ENCODE data around the gene FAM98C.

FAM98C gene

DNA sequence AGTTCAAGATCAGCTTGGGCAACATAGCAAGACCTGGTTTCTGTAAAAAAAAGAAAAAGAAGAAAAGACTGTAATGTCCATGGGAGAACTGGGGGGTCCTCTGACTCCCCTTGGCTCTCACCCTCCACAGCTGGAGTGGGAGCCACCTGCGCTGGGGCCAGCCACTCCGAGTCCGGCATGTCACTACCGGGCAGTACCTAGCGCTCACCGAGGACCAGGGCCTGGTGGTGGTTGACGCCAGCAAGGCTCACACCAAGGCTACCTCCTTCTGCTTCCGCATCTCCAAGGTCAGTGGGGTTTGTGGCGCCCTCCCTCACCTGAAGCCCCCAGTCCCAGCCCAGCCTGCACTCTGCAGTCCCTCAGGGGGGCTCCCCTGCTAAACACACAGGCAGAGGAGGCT lies 45.3 kb downstream of the FAM98C start:
- Histone ChIP-seq H3K4me1 (ENCODE audit: control insufficient read depth in 1 of 2, insufficient read depth in 1 of 2, low read depth in 1 of 2, low read length in 1 of 2) (no peaks in the 10 kb centered on the region), H3K36me3 (no peaks in the 10 kb centered on the region), H3K27me3 (peaks cover 6% of the 10 kb centered on the region), H3K27ac (no peak overlapping the region), H3K4me3 (ENCODE audit: low read depth in 1 of 2, low read length in 1 of 2) (no peak overlapping the region), H3K9me3 (no peaks in the 10 kb centered on the region)
- TF ChIP-seq, protein P1, sequence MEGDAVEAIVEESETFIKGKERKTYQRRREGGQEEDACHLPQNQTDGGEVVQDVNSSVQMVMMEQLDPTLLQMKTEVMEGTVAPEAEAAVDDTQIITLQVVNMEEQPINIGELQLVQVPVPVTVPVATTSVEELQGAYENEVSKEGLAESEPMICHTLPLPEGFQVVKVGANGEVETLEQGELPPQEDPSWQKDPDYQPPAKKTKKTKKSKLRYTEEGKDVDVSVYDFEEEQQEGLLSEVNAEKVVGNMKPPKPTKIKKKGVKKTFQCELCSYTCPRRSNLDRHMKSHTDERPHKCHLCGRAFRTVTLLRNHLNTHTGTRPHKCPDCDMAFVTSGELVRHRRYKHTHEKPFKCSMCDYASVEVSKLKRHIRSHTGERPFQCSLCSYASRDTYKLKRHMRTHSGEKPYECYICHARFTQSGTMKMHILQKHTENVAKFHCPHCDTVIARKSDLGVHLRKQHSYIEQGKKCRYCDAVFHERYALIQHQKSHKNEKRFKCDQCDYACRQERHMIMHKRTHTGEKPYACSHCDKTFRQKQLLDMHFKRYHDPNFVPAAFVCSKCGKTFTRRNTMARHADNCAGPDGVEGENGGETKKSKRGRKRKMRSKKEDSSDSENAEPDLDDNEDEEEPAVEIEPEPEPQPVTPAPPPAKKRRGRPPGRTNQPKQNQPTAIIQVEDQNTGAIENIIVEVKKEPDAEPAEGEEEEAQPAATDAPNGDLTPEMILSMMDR (IDR thresholded peaks at IDR 0.05) = no peak

DNA sequence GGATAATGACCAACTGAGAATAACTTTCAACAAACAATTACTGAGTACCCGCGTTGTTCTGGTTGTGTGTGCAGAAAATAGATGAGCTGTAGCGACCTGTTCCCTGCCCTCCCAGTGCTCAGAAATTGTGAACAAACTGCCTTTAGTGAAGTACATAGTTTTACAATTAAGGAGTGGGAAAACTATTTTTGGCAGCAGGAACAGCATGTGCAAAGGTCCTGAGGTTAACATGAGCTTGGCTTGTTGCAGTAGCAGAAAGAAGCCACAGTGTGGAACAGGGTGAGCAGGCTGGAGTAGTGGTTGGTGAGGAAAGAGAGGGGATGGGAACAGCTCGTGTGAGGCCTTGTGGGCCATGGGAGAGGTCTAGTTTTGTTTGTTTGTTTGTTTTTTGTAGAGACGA lies 46.6 kb downstream of the FAM98C start:
- Histone ChIP-seq H3K36me3 (no peaks in the 10 kb centered on the region), H3K27me3 (peaks cover 6% of the 10 kb centered on the region), H3K27ac (no peak overlapping the region), H3K4me3 (ENCODE audit: low read depth in 1 of 2, low read length in 1 of 2) (no peak overlapping the region), H3K9me3 (no peaks in the 10 kb centered on the region), H3K4me1 (ENCODE audit: control insufficient read depth in 1 of 2, insufficient read depth in 1 of 2, low read depth in 1 of 2, low read length in 1 of 2) (no peaks in the 10 kb centered on the region)
- TF ChIP-seq, protein P1 (IDR thresholded peaks at IDR 0.05) = no peak

DNA sequence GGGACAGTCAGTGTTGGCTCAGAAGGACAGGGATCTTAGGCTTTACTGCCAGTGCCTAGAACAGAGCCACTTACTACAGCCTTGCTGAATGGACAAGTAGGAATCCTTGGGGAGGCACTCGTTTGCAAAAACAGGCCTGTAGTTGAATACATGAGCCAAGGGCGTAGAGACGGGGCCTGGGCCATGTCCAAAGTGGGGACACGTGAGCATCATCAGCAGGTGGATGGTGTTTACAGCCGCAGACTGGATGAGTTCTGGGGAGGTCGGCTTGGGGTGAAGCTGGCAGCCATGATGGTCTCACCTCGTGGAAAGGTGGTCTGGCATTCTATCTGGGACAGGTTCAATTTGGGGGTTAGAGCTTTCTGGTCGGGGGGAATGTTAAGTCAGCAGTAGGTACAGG lies 48.1 kb downstream of the FAM98C start:
- Histone ChIP-seq H3K4me1 (ENCODE audit: control insufficient read depth in 1 of 2, insufficient read depth in 1 of 2, low read depth in 1 of 2, low read length in 1 of 2) (no peaks in the 10 kb centered on the region), H3K27me3 (peaks cover 6% of the 10 kb centered on the region), H3K27ac (no peak overlapping the region), H3K36me3 (no peaks in the 10 kb centered on the region), H3K4me3 (ENCODE audit: low read depth in 1 of 2, low read length in 1 of 2) (no peak overlapping the region), H3K9me3 (no peaks in the 10 kb centered on the region)
- TF ChIP-seq, protein P1 (IDR thresholded peaks at IDR 0.05) = no peak

DNA sequence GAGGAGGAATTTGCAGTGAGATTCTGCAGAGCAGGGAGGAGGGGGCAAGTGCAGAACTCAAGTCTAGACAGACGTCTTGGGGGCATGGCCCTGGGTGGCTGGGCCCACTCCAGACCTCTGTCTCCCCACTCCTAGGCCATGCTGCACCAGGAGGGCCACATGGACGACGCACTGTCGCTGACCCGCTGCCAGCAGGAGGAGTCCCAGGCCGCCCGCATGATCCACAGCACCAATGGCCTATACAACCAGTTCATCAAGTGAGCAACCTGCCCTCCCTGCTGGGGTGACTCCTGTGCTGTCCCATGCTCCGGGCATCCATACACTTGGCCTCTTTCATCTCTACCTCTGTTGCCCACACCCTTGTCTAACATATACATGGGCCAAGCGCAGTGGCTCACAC lies 48.7 kb downstream of the FAM98C start:
- TF ChIP-seq, protein P1 (IDR thresholded peaks at IDR 0.05) = no peak
- no peaks in the 10 kb centered on the region for H3K36me3 ChIP-seq
- H3K27ac ChIP-seq = no peak overlapping the region
- H3K4me1 ChIP-seq (ENCODE audit: control insufficient read depth in 1 of 2, insufficient read depth in 1 of 2, low read depth in 1 of 2, low read length in 1 of 2) = no peaks in the 10 kb centered on the region
- H3K9me3 ChIP-seq = no peaks in the 10 kb centered on the region
- peaks cover 6% of the 10 kb centered on the region for H3K27me3 ChIP-seq
- no peak overlapping the region for H3K4me3 ChIP-seq (ENCODE audit: low read depth in 1 of 2, low read length in 1 of 2)

DNA sequence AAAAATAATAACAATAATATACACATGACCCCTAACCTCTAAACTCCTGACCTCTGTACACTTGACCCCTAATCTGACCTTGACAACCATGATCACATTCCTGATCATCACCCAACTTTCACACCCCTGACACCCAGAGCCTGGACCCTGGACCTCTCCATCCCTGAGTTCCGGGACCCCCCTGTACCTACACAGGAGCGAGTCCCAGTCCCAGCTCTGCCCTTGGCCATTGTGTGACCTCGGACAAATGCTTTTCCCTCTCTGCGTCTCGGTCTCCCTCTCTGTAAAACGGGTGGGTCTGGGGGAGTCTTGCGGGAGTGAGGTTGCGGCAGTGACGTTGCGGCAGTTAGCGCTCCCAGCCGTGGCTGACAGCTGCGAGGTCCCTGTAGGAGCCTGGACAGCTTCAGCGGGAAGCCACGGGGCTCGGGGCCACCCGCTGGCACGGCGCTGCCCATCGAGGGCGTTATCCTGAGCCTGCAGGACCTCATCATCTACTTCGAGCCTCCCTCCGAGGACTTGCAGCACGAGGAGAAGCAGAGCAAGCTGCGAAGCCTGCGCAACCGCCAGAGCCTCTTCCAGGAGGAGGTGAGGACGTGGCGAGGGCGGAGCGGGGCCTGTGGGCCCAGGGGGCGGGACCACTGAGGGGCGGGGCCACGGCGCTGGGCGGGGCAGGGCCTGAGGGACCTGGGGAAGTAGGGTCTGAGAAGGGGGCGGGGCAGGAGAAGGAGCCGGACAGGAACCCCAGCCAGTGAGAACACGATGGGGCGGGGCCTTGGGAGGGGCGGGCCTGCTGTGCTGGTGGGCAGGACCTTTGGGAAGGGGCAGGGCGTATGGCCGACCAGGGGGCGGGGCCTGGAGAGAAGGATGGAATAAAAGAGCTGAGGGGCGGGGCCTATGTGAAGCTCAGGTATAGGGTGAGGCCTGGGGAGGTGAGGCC lies 49.8 kb downstream of the FAM98C start:
- TF ChIP-seq, protein P1 (IDR thresholded peaks at IDR 0.05) = no peak
- Histone ChIP-seq H3K27ac (no peak overlapping the region), H3K4me1 (ENCODE audit: control insufficient read depth in 1 of 2, insufficient read depth in 1 of 2, low read depth in 1 of 2, low read length in 1 of 2) (no peaks in the 10 kb centered on the region), H3K9me3 (no peaks in the 10 kb centered on the region), H3K36me3 (no peaks in the 10 kb centered on the region), H3K27me3 (peaks cover 6% of the 10 kb centered on the region), H3K4me3 (ENCODE audit: low read depth in 1 of 2, low read length in 1 of 2) (no peak overlapping the region)
